Hepatocyte (in vitro differentiated cells): Measurements from ENCODE around the gene ITPRIPL2.

Experiments used
- CTCF ChIP-seq: fragments of 200-600 bp; sonication (generic); IDR thresholded peaks from 2 replicates; pipeline ENCODE4 v1.5.1; 2016; ENCODE audit warnings: antibody characterized with exemption, mild to moderate bottlenecking; ENCODE audit not compliant: poor library complexity
- EZH2 ChIP-seq: fragments of 200-600 bp; sonication (generic); IDR thresholded peaks from 2 replicates; pipeline ENCODE4 v1.6.1; 2016; ENCODE audit warnings: antibody characterized with exemption, mild to moderate bottlenecking, borderline replicate concordance

- TF ChIP-seq EZH2 (no peak), CTCF (no peak)
Measured at GRCh38 chr16:19130385-19130784, 16.6 kb downstream of the ITPRIPL2 start.
